ENCODE measurements around the gene CDH4.
"Not testable (repeated sequence)": the region's sequence is repeated elsewhere in the genome, so short reads cannot be mapped to it uniquely, and the experiment has no call there.

CDH4 gene

DNA sequence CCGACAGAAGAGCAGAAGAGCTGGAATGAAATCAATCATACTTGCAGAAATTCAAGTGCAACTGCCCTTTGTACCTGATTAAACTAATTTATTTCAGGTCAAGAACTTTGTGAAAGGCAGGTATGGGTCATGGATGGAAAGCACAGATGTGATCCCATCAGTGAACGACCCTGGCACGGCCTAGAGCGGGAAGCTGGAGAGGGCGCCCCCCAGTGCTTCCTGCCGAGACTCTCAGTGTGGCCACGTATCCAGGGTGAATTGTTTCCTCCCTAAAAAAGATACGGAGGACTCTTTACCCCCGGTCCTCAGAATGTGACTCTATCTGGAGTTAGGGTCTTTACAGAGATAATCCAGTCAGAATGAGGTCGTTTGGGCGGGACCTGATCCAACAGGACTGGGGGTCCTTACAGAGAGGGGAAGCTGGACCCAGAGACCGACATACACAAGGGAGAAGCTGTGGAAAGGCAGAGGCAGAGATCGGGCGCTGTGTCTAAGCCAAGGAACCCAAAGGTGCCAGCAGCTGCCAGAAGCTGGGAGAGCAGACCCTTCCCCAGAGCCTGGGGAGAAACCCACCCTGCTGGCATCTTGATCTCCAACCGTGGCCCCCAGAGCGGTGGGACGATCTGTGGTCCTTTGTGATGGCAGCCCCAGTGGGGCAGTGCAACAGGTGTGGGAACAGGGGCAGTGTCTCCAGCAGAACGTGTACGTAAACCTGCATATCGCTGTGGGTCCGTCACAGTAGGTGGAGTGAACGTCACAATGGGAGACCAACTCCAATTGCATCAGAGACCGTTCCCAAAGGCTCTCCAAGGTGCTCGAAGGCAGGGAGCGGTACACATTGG, 721.7 kb downstream of the CDH4 start:
- in situ Hi-C loops (cut with MboI; ENCODE audit: low sequenced_read_pairs): no loop called here

DNA sequence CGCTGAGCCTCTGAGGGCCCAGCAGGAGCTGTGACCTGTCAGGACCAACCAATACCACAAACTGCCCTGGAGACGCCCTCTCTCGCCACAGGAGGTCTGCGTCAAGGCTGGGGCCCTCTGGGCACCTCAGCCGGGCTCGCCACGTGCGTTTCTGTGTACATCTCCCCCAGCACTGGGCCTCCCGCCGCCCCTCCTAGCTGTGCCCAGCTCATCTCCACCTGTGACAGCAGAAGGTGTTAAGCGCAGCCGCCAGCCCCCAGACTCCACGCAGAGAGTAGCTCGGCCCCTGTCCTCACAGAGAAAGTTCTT, 722.2 kb downstream of the CDH4 start:
- in situ Hi-C loops (cut with MboI; ENCODE audit: low sequenced_read_pairs): no loop called here

DNA sequence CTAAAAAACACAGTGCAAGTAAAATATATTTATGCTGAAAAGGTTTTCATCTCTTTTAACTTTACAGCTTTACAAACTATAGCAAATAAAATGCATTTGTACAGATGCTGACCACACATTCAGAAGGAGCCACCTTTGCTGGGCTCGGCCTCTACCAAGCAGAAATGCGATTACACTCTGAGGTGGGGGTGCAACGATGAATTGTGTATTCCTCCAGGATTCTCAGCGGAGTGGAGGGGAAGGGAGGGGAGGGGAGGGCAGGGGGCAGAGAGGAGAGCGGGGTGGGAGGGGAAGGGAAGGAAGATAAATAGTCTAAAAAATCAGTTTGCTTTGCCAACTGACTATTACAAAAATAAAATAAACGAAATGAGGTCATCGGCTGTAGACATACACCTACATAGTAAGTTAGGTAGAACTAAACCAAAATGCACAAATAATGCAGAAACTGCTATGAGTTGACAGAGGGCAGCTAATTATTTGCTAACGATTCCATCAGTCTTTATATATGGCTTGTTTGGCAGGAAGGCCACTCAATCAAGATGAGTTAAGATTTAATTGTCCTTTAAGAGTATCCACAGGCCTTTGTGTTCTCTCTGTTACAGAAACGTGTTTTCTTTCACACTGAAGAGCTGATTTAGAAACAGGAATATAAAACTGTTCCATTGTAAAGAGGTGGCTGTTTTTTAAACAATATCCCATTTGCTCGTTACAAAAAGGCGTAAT, 723.5 kb downstream of the CDH4 start:
- in situ Hi-C loops (cut with MboI; ENCODE audit: low sequenced_read_pairs): no loop called here

DNA sequence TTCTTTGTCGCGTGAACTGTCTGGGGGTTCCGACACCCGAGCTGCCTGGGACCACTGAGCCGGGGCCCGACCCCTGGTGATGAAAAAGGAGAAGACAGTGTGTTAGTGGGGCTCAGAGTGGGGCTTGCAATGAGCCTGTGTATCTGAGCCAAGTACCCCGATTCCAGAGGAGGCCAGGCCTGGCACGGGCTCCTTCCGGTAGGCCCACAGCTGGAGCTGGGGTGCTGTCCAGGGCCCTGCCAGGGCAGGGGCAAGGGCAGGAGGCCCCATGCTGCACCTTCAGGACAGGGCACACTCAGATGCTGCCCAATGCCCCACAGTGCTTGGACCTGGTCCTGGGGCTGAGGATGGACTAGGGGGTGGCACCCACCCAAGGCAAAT, 724.2 kb downstream of the CDH4 start:
- in situ Hi-C loops (cut with MboI; ENCODE audit: low sequenced_read_pairs): no loop called here

DNA sequence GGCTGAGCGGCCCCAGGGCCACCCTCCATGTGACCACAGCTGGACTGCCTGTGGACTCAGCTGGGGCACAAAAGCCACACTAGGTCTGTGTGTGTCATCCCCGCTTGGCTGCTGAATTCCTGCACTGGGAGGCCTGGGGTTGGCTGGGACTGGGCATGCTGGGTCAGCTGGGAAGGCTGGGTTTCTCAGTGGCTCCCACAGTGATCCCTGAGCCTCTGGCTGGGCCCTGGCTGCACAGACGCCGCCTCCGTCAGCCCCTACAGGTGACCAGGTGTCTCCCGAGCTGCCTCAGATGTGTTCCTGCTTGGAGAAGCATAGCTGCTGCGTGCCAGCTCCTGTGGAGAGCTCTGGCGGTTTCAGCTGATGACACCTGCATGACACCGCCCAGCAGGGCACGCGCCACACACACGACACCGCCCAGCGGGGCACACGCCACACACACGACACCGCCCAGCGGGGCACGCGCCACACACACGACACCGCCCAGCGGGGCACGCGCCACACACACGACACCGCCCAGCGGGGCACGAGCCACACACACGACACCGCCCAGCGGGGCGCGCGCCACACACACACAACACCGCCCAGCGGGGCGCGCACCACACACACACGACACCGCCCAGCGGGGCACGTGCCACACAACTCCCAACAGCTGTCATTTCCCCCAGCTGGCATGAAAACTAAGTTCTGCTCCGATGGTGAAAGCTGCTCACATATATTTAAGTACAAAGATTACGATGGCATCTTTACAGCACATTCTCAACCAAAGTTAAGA, 724.8 kb downstream of the CDH4 start:
- in situ Hi-C loops (cut with MboI; ENCODE audit: low sequenced_read_pairs): no loop called here

DNA sequence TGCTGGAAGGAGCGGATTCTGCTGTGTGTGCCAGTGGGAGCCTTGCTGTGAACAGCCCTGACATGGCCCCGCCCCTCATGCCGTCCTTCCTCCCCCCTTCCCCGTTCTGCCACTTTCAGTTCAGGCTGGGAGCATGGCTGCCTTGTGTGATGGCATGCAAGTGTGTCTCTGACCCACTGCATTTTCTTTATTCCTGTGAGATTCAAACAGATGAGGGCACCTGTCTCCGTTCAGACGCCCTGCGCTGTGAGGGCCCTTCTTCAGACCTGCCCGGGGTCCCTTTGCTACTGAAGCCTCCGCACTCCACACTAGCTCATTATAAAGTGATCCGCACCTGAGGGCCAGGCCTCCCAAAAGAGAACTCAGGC, 725.3 kb downstream of the CDH4 start:
- in situ Hi-C loops (cut with MboI; ENCODE audit: low sequenced_read_pairs): no loop called here

DNA sequence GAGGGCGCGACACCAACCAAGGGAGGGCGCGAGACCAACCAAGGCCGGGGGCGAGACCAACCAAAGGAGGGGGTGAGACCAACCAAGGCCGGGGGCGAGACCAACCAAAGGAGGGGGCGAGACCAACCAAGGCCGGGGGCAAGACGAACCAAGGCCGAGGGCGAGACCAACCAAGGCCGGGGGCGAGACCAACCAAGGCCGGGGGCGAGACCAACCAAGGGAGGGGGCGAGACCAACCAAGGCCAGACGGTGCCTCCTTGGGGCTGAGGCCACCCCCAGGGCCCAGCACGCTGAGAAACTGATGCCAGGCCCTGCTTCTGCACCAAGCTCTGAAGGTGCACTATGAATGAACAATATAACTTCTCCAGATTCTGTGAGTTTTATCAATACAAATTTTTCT, 726.4 kb downstream of the CDH4 start:
- in situ Hi-C loops (cut with MboI; ENCODE audit: low sequenced_read_pairs): no loop called here

DNA sequence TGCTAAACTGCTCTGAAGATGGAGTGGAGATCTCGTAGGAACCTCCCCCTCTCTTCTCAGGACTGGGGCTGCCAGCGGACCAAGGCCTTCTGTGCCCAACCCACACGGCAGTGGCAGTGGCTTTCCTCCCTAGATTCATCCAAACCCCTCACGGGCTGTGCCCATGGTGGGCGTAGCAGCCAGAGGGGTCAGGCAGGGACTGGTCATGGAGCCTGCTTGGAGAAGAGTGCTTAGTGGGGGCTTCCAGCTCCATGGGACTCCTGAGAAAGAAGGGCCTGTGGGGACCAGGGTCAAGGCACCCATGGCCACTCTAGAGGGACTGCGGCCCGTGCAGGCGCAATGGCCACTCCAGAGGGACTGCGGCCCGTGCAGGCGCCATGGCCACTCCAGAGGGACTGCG, 727.0 kb downstream of the CDH4 start:
- in situ Hi-C loops (cut with MboI; ENCODE audit: low sequenced_read_pairs): no loop called here

DNA sequence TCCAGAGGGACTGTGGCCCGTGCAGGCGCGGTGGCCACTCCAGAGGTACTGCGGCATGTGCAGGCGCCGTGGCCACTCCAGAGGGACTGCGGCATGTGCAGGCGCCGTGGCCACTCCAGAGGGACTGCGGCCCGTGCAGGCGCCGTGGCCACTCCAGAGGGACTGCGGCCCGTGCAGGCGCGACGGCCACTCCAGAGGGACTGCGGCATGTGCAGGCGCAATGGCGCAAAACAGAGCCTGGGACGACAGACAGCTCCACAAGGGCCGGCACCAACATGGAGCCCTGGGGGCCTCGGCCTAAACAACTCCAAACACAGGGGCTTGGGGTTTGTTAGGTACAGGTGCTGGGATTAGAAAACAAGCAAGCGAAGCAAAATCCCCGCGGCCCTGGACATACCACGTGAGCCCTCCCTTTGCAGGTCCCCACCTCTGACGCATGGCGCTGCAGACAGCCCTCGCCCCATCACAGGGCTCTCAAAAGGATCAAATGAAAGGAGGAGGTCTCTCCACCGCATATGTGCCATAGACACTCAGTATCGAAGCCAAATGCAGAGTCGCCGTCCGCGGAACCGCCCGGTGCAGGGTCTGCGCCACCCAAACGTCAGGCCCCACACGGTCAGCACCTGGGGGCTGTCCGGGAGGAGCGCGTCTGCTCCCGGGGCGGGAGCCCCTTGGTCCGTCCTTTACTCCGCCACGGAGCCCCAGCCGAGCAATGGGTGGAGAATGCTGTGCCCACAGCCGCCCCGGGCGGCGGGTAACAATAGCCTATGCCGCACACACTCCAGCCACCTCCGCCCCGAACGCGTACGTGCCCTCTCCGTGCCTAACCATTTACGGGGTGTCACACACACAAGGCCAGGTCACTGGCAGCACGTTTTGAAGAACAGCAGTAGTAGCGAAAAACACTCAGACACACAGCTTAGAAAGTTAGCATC, 727.9 kb downstream of the CDH4 start:
- in situ Hi-C loops (cut with MboI; ENCODE audit: low sequenced_read_pairs): no loop called here

DNA sequence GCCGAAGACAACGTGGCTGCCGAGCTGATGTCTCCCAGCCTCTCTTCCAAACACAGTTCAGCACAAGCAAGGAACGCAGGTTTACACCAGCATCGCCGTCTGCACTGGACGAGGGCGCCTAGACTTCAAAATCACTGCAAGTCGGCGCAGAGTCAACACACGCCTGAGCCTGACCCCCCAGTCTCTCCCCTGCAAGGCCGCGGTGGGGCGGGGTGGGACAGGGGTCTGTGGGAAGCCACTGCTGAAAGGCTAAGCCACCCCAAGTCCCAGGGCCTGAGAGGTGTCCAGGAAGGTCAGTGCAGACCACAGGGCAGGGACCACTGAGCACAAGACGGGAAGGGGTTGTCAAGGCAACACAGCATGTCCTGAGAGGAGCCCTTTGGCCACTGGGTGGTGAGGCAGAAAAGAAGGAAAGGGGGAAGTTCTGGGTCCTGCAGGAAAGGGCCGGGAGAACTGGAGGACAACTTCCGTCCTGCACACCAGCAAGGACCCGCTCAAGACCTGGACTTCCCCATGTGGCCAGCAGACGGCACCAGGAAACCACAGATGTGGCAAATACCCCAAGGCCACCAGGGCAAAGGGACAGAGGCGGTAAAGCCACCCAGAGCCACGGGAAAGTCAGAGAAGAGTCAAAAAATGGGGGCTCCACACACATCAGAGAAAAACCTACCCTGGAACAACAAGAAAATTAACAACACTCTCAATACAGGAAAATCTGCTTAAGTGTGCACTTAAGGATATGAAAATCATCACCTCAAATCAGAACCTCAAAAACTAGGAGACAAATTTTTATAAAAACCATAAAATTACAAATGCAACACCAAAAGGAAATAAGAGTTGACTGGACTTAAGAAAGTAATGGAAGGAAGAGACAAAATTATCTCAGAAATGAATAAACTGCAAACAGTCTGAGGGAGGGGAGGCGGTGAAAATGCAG, 728.9 kb downstream of the CDH4 start:
- in situ Hi-C loops (cut with MboI; ENCODE audit: low sequenced_read_pairs): no loop called here

DNA sequence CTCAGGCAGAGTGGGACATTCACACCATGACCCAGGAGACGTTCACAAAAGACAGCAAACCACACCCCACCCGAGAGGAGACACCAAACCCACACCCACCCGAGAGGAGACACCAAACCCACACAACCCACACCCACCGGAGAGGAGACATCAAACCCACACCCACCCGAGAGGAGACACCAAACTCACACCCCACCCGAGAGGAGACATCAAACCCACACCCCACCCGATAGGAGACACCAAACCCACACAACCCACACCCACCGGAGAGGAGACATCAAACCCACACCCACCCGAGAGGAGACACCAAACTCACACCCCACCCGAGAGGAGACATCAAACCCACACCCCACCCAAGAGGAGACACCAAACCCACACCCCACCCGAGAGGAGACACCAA, 729.6 kb downstream of the CDH4 start:
- in situ Hi-C loops (cut with MboI; ENCODE audit: low sequenced_read_pairs): not testable (repeated sequence)

DNA sequence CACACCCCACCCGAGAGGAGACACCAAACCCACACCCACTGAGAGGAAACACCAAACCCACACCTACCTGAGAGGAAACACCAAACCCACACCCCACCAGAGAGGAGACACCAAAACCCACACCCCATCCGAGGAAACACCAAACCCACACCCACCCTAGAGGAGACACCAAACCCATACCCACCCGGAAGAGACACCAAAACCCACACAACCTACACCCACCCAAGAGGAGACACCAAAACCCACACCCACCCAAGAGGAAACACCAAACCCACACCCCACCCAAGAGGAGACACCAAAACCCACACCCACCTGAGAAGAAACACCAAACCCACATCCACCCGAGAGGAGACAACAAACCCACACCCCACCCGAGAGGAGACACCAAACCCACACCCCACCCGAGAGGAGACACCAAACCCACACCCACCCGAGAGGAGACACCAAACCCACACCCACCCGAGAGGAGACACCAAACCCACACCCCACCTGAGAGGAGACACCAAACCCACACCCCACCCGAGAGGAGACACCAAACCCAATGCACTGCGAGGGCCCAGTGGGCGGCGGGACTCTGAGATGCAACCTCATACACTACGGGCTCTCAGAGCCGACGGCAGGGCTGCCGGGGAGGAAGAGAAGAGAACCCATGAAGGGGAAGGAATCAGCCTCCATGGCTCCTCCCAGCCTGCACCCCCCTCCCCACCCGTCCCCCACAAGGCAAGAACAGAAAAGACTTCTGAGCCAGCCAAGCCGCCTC, 730.3 kb downstream of the CDH4 start:
- in situ Hi-C loops (cut with MboI; ENCODE audit: low sequenced_read_pairs): no loop called here

DNA sequence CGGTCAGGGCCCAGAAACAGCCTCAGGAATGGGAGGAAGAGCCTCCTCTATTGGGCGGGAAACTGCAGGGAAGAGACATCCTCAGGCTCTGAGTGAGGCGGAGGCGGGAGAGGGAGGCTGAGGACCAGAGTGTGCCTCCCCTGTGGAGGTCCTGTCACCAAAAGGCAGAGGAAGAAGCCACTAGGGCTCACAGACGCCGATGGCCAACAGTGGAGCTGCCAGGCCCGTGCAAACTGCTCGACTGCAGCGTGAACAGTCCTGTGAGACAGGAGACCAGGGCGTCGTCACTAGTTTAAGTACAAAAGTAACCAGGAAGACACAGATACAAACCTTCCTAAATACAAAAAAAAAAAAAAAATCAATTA, 730.9 kb downstream of the CDH4 start:
- in situ Hi-C loops (cut with MboI; ENCODE audit: low sequenced_read_pairs): no loop called here

DNA sequence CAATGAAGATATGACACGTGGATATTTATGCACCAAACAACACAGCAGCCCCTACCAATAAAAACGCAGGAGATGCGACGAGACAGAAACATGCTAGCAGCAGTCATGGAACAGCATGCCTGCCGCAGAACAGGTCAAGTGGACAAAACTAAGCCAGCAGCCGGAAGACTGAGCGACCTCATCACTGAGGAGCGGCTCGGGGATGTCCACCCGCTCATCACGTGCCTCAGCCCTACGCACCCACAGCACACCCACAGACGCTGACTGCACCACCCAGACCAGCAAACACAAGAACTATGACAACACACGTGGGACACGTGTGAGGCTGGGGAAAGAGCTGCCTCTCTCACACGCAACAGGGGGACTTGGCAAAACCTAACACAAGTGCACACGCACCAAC, 731.9 kb downstream of the CDH4 start:
- in situ Hi-C loops (cut with MboI; ENCODE audit: low sequenced_read_pairs): no loop called here

DNA sequence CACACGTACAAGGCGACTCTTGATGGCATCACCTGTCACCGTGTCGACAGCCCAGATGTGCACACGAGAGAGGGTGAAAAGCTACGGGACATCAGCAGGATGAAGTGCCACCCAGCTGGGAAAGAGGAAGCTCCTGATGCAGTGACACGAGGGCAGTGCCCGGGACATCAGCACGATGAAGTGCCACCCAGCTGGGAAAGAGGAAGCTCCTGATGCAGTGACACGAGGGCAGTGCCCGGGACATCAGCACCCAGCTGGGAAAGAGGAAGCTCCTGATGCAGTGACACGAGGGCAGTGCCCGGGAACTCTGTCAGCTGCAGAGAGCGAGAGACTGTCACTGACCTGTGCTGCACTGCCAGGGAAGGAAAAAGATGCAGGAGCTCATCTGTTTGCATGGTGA, 732.4 kb downstream of the CDH4 start:
- in situ Hi-C loops (cut with MboI; ENCODE audit: low sequenced_read_pairs): not testable (repeated sequence)

DNA sequence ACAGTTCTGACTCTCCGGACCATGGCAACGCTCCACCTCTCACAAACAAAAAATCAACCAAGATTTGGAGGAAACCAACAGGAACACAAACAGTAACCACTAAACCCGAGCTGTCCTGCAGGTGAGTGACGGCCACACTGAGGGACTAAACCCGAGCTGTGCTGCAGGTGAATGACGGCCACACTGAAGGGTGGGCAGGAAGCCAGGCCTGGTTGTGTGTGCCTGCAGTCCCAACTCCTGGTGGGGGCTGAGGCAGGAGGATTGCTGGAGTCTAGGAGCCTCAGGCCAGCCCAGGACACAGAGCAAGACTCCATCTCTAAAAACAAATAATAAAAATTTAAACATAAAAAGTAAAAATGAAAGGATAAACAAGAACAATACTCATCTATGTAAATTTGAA, 733.0 kb downstream of the CDH4 start:
- in situ Hi-C loops (cut with MboI; ENCODE audit: low sequenced_read_pairs): no loop called here

DNA sequence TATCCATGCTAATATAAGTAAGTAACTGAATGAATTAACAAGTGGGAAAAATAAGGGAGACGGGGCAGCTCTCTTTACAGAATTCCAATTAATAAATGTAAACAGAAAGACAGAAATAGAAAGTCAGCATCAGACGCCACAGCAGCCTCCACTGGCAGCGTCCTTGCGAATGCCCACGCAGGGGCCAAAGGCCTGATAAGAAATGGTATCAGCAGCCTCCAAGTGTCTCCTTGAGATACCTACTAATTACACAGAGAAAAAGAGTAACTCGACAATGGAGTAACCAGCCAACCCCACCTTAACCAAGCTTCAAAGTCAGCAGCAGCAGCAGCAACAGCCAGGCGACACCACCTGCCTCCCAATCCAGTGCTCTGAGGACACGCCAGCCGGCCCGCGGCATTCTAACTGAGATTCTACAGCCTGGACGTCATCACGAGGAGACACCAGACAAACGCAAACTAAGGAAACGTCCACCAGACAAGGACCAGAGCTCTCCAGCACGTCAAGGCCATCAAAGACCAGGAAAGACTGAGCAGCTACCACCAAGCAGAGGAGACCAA, 734.8 kb downstream of the CDH4 start:
- in situ Hi-C loops (cut with MboI; ENCODE audit: low sequenced_read_pairs): no loop called here

DNA sequence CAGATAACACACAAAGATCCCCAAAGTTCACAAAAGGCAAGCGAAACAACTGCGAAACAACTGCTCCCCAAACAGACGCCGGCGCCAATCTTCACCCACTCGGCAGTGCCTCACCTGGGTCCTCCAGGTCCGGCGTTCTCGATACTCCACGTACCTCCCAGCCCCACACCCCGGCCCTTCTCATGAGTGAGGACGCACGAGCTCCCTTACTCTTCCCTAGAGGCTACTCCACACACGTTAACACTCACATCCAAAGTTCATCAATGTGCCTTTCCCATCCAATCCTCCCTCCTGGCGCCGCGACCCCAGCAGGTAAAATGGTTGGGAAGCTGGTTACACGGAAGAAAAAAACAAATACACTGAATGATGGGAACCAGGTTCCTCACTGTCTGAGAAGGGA, 736.6 kb downstream of the CDH4 start:
- in situ Hi-C loops (cut with MboI; ENCODE audit: low sequenced_read_pairs): no loop called here

DNA sequence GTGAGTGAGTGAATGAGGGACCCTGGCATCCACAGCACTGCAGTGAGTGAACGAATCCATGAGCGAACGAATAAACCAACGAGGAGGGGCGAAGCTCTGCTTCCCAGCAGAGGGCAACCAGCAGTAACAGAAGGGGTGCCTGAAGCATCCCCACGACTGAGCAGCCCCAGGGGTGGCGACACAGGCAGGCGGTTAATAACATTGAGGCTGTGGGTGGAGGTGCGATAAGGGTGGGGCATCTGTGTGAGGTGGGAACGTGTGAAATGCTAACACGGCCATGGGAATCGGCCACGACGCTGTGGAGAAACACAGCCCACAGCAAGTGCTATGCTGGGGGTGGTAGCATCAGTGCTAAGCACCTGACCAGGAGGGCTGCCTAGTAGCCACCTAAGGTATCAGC, 737.7 kb downstream of the CDH4 start:
- in situ Hi-C loops (cut with MboI; ENCODE audit: low sequenced_read_pairs): no loop called here

Data from HL-60/S4 treated with phorbol 12-myristate 13-acetate at 8.2 ng/mL for 4 days and 3 days (cell line).